Brain pericyte (primary cell): ENCODE measurements around the gene RGS9BP.
"Not testable (repeated sequence)": the region's sequence is repeated elsewhere in the genome, so short reads cannot be mapped to it uniquely, and the experiment has no call there.

ENCODE experiments used
- DNase-seq: peaks from one replicate; pipeline ENCODE4 v3.0.0-alpha.2; 2012; ENCODE audit warnings: low read depth, low spot score

Gene RGS9BP

GRCh38 chr19:32675720-32676185, at the start of gene RGS9BP:
Gene RGS9BP, plus strand, starts transcription at chr19:32675848. Its CDS starts 416 bp downstream, at chr19:32676264.
- no peak for DNase-seq

GRCh38 chr19:32626969-32627368, 48.7 kb upstream of the RGS9BP start:
- no peak for DNase-seq

GRCh38 chr19:32627714-32628270, 47.9 kb upstream of the RGS9BP start:
- no peak for DNase-seq

- DNase-seq = no peak
Measured at GRCh38 chr19:32630338-32630737, 45.3 kb upstream of the RGS9BP start.

- DNase-seq = no peak
Measured at GRCh38 chr19:32631381-32631780, 44.3 kb upstream of the RGS9BP start.

GRCh38 chr19:32637480-32637879, 38.2 kb upstream of the RGS9BP start:
- no peak for DNase-seq

- DNase-seq = no peak
Measured at GRCh38 chr19:32638625-32639024, 37.0 kb upstream of the RGS9BP start.

GRCh38 chr19:32642771-32643170, 32.9 kb upstream of the RGS9BP start:
- no peak for DNase-seq

- DNase-seq = no peak
Measured at GRCh38 chr19:32646556-32646955, 29.1 kb upstream of the RGS9BP start.

GRCh38 chr19:32647361-32647760, 28.3 kb upstream of the RGS9BP start:
- no peak for DNase-seq

- DNase-seq = no peak
Measured at GRCh38 chr19:32649751-32650150, 25.9 kb upstream of the RGS9BP start.

GRCh38 chr19:32650671-32651070, 25.0 kb upstream of the RGS9BP start:
- DNase-seq = no peak

- DNase-seq = peak; percentile 5
Measured at GRCh38 chr19:32651729-32652140, 23.9 kb upstream of the RGS9BP start.

GRCh38 chr19:32652331-32652730, 23.3 kb upstream of the RGS9BP start:
- DNase-seq = not testable (repeated sequence)

- no peak for DNase-seq
Measured at GRCh38 chr19:32652894-32653598, 22.6 kb upstream of the RGS9BP start.

- DNase-seq = no peak
Measured at GRCh38 chr19:32653599-32653915, 22.1 kb upstream of the RGS9BP start.

GRCh38 chr19:32656379-32656778, 19.3 kb upstream of the RGS9BP start:
- not testable (repeated sequence) for DNase-seq

GRCh38 chr19:32658075-32658474, 17.6 kb upstream of the RGS9BP start:
- DNase-seq = no peak

- DNase-seq = no peak
Measured at GRCh38 chr19:32658527-32658926, 17.1 kb upstream of the RGS9BP start.

- DNase-seq = no peak
Measured at GRCh38 chr19:32661318-32661717, 14.3 kb upstream of the RGS9BP start.

- no peak for DNase-seq
Measured at GRCh38 chr19:32662186-32662585, 13.5 kb upstream of the RGS9BP start.

- no peak for DNase-seq
Measured at GRCh38 chr19:32666084-32666483, 9.6 kb upstream of the RGS9BP start.

GRCh38 chr19:32669310-32669709, 6.3 kb upstream of the RGS9BP start:
- no peak for DNase-seq
